ENCODE results near the gene FGR.

GRCh38 chr1:27584453-27584852 lies 50.5 kb downstream of the FGR start:
- no peak for TF ChIP-seq CTCF (IDR thresholded peaks at IDR 0.05; ENCODE audit: insufficient read depth, low read length, poor library complexity, severe bottlenecking)
- no peak for TF ChIP-seq EZH2phosphoT487 (conservative IDR thresholded peaks at IDR 0.05; ENCODE audit: low read length)

All from SU-DHL-6 (cell line).